T follicular helper cell (primary cell): ENCODE measurements around the gene MAPKAPK5.
"Not testable (repeated sequence)": the region's sequence is repeated elsewhere in the genome, so short reads cannot be mapped to it uniquely, and the experiment has no call there.

ENCODE experiments used
- DNase-seq: peaks from one replicate; pipeline ENCODE4 v3.0.0-alpha.2; 2020; ENCODE audit warnings: low read depth
- total RNA-seq, 2 experiments: gene quantifications; one replicate each; lab custom pipeline; 2026; lab: John Stamatoyannopoulos, UW

The MAPKAPK5 gene, protein sequence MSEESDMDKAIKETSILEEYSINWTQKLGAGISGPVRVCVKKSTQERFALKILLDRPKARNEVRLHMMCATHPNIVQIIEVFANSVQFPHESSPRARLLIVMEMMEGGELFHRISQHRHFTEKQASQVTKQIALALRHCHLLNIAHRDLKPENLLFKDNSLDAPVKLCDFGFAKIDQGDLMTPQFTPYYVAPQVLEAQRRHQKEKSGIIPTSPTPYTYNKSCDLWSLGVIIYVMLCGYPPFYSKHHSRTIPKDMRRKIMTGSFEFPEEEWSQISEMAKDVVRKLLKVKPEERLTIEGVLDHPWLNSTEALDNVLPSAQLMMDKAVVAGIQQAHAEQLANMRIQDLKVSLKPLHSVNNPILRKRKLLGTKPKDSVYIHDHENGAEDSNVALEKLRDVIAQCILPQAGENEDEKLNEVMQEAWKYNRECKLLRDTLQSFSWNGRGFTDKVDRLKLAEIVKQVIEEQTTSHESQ
- 89.9 to 117 reads per million in 2 experiments for total RNA-seq

DNA sequence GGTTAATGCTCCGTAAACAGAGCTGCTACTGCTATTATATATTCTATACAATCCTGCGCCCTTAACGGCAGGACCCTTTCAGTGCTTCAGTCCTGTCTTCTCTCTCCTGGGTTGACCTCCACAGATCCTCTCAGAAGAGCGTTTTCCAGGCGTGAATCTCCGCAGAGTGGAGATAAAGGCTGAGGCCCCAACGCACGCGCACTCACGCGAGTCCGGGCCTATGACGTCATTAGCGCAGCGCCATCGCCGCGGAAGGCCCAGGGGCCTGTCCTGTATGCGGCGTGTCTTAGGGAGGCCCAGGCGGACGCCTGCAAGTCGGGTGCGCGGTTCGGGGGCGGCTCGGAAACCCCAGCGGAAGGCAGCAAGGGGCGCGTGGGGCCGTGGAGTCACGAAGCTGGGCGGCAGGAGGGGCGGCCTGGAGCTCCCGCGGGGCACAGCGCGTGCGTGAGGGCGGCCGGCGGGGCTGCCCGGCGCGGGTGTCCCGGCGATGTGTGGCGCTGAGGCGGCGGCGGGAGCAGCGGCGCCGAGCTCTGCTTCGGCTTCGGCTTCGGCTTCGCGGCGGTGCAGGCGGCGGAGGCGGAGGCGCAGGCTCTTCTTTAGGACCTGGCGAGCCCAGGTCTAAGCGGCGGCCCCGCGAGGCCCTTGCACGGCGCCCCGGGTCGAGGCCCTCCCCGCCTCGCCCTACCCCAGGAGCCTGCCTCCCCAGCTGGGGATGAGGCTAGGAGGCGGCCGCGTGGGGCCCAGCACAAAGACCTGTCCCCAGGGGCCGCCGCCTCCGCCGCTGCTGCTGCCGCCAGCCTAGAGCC, at the start of gene MAPKAPK5:
TSS of gene MAPKAPK5 (plus strand) at position 479 of the 806 bp plus-strand sequence. CDS start 506 bp downstream, outside the sequence.
- DNase-seq = peak; percentile 94

DNA sequence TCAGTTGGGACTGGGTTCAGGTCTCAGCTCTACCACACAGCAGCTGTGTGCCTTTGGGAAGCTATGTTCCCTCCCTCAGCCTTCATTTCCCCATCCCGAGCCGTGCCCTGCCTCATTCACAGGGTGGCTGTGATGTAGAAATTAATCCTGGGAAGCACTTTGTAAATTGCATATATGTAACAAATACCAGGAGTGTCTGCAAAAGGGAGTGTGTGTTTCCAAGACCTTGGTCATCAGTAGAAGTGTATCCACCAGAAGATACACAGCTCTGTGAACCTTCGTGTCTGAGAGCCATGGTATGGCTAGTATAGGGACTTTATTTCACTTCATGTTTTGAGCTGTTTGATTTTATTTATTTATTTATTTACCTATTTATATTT, 49.2 kb upstream of the MAPKAPK5 start:
- no peak for DNase-seq

DNA sequence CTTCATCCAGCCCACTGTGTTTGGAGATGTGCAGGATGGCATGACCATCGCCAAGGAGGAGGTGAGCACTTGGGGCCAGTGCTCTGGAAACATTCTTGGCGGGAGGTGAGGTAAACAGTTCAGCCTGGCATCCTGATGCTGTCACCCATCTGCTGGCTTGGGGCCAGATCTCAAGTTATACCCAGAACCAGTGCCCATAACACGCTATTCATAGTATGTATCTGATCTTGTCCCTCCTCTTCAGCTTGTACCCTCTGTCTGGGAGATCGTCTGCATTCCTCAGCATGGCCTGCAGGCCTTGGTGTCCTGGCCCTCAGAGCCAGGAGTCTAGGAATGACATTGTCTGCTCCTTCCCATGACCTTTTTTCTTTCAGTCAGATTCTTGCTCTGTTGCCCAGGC, 43.8 kb upstream of the MAPKAPK5 start:
- no peak for DNase-seq

DNA sequence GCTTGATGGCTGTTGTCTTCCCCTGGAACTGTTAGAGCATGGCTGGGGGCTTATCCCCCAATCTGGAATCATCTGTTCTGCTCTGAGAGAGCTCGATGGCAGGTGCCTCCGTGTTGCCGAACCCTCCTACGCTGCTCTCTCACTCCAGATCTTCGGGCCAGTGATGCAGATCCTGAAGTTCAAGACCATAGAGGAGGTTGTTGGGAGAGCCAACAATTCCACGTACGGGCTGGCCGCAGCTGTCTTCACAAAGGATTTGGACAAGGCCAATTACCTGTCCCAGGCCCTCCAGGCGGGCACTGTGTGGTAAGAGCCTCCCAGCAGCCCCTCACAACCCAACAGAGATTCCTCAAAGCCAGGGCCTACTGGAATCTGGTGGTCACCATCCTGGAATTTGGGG, 42.3 kb upstream of the MAPKAPK5 start:
- DNase-seq = no peak

DNA sequence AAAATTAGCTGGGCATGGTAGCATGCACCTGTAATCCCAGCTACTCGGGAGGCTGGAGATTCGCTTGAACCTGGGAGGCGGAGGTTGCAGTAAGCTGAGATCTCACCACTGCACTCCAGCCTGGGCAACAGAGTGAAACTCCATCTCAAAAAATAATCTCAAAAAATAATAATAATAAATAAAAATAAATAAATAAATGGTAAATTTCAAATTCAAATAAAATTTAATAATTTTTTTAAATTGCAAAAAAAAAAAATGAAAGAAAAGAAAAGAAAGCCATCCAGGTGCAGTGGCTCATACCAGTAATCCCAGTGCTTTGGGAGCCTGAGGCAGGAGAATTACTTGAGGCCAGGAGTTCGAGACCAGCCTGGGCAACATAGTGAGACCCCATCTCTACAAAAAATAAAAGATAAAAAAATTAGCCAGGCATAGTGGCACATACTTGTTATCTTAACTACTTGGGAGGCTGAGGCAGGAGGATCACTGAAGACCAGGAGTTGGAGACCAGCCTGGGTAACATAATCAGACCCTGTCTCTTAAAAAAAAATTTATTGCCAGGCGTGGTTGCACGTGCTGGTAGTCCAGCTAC, 38.9 kb upstream of the MAPKAPK5 start:
- DNase-seq = no peak

DNA sequence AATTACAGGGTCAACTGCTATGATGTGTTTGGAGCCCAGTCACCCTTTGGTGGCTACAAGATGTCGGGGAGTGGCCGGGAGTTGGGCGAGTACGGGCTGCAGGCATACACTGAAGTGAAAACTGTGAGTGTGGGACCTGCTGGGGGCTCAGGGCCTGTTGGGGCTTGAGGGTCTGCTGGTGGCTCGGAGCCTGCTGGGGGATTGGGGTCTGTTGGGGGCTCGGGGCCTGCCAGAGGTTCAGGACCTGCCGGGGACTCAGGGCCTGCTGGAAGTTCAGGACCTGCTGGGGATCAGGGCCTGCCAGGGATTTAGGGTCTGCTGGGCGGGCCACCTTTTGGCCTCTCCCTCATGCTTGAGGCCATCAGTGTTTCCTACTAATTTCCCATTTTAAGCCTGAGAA, 38.2 kb upstream of the MAPKAPK5 start:
- DNase-seq = no peak

DNA sequence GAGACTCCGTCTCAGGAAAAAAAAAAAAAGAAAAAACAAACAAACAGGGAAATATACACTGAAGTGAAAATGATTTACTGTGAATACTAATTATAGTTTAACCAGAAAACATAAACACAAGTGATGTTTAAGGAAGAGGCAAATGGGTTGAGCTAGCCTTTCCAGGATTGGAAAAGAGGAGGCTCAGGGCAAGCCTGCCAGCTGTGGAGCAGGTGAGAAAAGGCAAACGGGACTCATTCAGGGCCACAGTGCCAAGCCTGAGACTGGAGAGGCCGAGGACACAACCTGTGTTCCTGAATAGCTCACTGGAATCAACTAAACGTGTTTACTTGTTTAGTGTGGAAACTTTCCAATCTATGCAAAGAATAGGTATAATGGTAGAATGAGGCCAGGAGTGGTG, 35.7 kb upstream of the MAPKAPK5 start:
- DNase-seq = no peak

DNA sequence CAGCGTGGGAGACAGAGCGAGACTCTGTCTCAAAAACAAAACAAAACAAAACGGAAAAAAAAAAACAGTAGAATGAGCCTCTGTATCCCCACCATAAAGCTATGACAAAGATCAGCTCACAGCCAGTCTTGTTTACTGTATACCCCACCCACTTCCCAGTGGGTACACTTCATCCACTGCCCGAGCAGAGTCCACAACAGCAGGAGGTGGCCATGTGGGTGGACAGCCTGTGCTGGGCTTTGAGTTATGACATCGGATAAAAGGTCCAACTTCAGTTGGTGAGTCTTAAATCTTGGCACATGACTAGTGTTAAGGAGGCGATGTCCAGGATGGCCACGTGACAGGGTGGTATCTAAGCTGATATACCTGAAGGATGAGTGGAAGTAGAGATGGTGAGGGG, 34.8 kb upstream of the MAPKAPK5 start:
- no peak for DNase-seq

DNA sequence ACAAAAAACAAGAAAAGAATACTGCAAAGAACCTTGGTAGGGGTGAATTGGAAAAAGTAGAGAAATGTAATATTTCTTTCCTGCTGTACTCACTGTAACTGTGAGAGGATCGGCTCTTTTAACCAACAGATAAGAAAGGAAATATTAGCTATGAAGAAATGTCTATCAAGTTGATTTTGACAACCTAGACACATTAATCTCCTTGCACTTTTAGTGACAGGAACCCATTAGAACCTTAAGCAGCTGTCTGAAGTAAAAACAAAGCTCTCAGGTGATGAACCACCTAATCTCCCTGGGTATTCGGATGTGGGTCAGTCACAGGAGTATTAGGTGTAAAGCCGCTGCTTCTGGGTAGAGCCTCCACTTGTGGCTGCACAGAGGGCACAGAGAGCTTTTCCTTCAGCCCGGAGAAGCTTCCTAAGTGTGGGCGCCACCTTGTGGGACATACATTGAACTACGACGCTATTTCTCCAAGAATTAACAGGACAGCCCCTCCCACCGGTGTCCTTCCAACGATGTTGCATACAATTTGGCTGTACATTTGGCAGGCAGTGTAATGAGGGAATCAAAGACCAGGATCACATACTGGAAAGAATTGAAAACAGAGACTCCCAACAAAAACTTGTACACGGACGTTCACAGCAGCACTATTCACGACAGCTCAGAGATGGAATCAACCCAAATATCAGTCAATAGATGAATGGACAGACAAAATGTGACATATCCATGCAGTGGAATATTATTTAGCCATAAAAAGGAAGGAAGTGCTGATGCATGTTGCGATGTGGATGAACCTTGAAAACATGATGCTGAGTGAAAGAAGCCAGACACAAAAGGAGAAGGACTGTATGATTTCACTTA, 28.9 kb upstream of the MAPKAPK5 start:
- DNase-seq = peak; percentile 44

DNA sequence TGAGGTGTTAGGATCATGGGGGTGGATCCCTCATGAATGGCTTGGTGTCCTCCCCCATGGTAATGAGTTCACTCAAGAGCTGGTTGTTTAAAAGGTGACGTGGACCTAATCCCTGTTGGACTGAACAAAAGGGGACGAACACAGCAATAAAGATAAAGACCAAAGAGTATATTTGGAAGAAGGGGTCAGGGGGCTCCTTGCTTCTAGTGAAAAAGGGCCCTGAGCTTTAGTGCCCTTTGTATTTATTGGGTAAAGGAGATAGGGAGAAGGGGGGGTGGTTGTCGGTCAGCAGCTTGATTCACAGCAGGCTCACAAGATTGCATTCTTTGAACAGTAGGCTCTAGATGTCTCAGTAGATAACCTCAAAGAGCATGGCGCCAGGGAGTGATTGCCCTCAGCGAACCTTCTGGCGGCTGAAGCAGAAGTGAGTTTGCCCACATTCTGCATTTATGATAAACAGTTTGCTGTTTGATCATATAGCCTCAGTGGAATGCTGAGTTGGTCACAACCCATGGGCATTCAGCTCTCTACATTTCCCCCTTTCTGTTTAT, 25.9 kb upstream of the MAPKAPK5 start:
- DNase-seq = no peak

DNA sequence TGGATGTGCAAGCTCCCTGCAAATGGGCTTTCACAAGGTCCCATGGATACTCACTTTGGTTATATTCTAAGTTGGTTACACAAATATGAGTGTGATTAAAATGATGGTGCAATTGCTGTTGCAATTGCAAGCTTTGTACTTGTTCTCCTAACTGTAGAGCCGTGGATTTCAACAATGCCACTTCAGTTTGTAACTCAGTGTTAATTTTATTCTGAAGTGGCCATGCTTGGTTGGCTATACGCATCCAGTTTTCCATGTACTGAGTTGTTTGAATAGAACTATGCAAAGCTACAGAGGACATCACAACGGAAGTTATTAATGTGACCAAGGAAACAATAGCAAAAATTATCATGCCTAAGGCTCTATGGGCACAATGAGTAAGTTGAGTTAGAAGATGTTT, 25.1 kb upstream of the MAPKAPK5 start:
- not testable (repeated sequence) for DNase-seq

DNA sequence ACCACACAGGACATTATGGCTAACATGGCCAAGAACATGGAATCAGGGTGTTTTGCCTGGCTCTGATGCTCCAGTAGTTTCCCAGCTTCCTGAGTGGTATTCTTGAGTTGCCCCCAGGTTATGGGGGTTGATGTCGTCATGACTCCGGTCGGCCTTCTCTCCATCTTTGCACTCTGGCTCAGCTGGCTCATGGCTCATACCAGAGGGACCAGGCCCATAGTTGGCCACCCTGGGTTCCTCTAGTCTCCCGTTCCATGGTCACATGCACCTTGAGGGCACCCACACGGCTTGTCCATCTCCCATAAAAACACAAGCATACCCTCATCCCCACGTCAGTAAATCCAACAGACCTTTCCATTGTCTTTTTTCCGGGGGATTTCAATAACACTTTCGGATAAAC, 23.7 kb upstream of the MAPKAPK5 start:
- no peak for DNase-seq

DNA sequence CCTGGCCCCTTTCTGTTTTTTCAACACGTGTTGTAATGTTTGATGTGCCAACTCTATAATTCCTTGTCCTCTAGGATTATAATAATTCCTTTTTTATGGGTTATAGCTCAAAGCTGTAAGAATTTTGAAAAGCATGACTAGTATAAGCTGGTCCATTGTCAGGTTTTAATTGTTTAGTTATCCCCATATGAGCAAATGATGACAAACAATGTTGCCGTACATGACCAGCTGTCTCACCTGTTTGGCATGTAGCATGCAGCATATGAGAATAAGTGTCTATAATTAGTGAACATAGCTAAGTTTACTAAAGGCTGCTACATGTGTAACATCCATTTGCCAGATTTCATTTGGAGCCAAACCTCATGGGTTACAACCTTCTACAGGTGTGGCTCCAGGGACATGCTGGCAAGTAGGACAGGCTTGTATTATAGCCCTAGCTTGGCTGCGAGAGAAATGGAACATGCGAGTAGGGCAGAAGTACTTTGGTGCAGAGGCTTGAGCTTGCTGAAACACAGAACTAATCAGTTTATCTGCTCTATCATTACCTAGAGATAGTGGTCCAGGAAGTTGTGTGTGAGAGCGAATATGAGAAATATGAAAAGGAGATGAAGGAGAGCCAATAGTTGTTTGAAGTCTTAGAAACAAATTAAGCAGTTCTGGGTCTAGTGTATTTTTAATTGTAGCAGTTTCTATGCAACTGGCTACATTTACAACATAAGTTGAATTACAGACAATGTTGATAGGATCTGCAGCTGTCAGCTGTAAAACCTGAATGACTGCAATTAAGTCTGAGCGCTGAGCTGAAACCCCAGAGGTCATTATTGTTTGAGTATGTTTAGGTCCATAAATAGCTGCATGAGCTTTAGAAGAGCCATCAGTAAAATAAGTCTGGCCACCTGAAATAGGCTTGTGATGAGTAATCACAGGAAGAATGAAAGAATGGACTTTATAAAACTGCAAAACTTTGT, 22.6 kb upstream of the MAPKAPK5 start:
- no peak for DNase-seq

DNA sequence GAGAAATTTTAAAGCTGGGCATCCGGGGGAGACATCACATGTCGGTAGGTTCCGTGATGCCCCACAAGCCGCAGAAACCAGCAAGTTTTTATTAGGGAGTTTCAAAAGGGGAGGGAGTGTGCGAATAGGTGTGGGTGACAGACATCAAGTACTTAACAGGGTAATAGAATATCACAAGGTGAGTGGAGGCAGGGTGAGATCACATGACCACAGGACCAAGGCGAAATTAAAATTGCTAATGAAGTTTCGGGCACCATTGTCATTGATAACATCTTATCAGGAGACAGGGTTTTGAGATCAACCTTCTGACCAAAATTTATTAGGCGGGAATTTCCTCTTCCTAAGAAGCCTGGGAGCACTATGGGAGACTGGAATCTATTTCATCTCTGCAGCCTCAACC, 21.2 kb upstream of the MAPKAPK5 start:
- not testable (repeated sequence) for DNase-seq

DNA sequence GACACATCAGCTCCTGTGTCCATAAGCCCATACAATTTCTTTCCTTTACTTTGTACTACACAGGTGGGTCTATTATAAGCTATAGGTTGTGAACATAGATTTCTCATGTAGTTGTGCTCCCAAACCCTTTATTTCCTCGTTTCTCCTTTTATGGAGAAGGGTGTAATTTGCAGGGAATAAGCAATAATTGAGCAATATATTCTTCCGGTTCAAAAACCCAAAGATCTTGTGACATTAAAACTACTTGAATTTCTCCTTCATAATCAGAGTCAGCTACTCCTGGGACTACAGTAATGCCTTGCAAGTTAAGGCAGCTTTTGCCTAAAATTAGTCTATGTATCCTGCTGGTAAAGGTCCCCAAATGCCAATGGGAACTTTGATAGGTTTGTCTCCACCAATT, 19.1 kb upstream of the MAPKAPK5 start:
- DNase-seq = no peak

DNA sequence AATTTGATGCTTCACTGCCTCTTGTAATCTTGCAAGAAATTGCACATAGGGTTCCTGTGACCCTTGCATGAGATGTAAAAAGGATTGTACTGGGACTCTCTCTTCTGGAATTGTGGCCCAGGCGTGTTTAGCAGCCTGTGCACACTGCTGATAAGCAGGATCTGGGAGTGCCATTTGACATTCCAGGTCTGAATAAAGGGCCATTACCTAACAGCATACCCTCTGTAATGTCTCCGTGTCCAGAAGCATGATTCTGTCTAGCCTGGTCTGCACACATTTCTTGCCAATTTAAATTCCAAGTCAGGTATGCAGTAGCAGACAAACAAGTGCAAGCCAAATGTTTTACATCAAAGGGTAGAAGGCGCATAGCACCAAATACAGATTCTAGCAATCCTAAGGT, 18.1 kb upstream of the MAPKAPK5 start:
- DNase-seq = no peak

DNA sequence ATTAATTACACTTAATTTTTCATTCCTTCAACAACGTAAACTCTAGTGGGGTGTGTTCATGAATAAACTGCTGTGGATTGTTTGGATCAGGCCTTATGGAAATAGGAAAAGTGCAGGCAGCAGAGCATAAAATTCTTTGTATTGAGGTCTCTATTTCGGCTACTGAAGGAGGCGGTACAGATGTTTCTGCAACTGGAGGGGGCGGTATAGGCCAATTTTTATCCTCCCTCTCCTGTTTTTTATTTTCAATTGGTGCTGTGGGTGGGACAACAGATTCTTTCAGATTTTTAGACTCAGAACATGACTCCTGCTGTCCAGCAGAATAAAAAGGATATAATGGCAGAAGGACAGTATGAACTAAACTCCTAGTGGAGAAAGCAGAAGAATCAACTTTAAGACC, 17.7 kb upstream of the MAPKAPK5 start:
- not testable (repeated sequence) for DNase-seq

DNA sequence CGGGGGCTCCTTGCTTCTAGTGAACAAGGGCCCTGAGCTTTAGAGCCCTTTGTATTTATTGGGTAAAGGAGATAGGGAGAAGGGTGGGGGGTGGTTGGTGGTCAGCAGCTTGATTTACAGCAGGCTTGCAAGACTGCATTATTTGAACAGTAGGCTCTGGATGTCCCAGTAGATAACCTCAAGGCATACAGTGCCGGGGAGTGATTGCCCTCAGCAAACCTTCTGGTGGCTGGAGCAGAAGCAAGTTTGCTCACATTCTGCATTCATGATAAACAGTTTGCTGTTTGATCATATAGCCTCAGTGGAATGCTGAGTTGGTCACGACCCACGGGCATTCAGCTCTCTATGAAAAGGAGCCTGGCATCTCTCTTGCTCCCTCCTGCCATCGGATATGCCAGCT, 16.5 kb upstream of the MAPKAPK5 start:
- no peak for DNase-seq

DNA sequence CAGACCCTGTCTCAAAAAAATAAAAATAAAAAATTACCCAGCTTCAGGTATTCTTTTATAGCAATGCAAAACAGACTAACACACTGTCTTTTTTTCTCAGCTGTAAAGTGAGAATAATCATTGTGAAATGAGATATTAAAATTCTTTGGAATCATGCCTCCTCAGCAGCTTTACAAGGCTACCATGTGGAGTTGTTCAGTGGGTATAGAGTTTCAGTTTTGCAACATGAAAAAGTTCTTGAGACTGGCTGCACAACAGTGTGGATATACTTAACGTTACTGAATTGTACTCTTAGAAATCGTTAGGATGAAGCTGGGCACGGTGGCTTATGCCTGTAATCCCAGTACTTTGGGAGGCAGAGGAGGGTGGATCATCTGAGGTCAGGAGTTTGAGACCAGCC, 15.7 kb upstream of the MAPKAPK5 start:
- DNase-seq = no peak

DNA sequence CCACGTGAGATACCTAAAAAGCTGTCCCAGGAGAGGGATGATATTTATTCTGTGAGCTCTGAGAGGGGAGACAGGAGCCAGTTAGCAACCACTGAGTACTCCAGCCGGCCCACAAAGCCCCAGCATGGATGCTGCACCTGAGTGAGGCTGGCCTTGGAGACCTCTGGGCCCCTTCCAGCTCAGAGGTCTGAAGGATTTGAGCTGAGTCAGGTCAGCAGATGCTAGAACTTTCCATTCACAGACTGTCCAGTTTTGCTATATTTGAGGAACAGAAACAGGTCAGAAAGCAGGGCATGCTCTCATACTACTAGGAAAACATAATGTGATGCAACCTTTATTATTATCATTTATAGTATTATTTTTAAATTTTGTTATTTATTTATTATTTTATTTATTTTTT, 15.0 kb upstream of the MAPKAPK5 start:
- DNase-seq = no peak
